GM23248 (cell line): ENCODE results near the gene CBL.

Source experiments
- EZH2 ChIP-seq: fragments of 200-600 bp; sonication (generic); IDR thresholded peaks from 2 replicates; pipeline ENCODE4 v1.6.1; 2018; ENCODE audit warnings: antibody characterized with exemption, mild to moderate bottlenecking; ENCODE audit not compliant: insufficient read depth, poor library complexity, severe bottlenecking
- EZH2phosphoT487 ChIP-seq: fragments of 200-600 bp; sonication (generic); IDR thresholded peaks from 2 replicates; pipeline ENCODE4 v1.6.1; 2018; ENCODE audit warnings: antibody characterized with exemption, moderate library complexity, mild to moderate bottlenecking, low read depth; ENCODE audit not compliant: insufficient read depth

DNA sequence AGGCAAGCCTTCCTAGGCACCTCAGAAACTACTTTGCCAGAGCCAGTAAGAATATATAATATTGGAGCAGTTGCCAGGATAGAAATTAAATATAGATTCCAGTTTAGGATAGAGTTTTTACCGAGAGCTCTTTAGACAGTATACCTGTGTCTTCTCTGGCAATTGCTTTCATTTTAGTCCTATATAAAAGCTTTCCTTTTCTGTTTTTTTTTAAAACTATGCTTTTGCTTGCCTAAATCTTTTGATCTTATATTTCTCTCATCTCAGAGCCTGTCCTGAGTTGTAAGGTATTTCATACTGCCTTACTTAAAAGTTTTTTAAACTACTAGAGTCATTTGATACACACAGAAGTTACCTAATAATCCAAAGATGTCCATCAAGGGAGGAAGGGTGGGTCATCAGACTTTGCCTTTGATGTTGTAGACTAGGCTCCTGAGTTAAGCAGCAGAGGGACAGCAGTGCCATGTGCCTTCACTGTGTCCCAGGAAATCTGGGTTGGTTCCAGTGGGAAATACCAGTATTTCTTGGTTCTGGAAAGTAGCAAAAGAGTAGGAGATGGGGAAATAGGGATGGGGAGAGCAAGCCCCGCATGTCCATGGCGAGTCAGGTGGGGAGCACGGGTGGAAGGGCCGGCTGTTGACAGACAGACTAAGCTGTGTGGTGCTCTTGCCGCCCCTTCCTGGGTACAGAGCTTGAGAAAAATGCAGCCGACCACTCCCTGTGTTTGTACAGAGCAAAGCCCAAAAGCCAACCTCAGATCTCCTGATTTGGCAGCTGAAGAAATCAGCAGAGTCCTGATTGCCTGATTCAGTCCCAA, 99.6 kb downstream of the CBL start:
- TF ChIP-seq EZH2 (no peak), EZH2phosphoT487 (no peak)
